ENCODE measurements around the gene SGMS1.
"Not testable (repeated sequence)": the region's sequence is repeated elsewhere in the genome, so short reads cannot be mapped to it uniquely, and the experiment has no call there.

Gene SGMS1

DNA sequence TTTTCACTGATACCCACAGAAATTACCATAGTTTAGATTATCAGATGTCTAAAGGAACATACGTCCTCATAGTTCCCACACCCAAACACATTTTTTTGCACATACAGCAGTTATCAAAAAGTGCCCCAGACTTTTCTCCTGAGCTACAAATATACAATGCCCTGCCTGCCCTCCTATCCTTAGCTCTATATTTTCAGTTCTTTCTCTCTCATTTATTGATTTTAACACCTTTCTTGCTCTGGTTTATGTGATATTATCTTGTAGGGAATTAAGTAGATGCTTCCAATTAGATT lies 25.1 kb upstream of the SGMS1 start:
- no peak overlapping the region for H3K4me3 Mint-ChIP-seq
- intact Hi-C loops (cut with micrococcal nuclease): no loop called here
- H3K4me1 Mint-ChIP-seq (ENCODE audit: low read depth): peaks cover 7% of the 10 kb centered on the region
- no peaks in the 10 kb centered on the region for H3K27me3 Mint-ChIP-seq
- no peaks in the 10 kb centered on the region for H3K36me3 Mint-ChIP-seq (ENCODE audit: low read depth)
- H3K27ac Mint-ChIP-seq: no peak overlapping the region
- H3K9me3 Mint-ChIP-seq: no peaks in the 10 kb centered on the region

DNA sequence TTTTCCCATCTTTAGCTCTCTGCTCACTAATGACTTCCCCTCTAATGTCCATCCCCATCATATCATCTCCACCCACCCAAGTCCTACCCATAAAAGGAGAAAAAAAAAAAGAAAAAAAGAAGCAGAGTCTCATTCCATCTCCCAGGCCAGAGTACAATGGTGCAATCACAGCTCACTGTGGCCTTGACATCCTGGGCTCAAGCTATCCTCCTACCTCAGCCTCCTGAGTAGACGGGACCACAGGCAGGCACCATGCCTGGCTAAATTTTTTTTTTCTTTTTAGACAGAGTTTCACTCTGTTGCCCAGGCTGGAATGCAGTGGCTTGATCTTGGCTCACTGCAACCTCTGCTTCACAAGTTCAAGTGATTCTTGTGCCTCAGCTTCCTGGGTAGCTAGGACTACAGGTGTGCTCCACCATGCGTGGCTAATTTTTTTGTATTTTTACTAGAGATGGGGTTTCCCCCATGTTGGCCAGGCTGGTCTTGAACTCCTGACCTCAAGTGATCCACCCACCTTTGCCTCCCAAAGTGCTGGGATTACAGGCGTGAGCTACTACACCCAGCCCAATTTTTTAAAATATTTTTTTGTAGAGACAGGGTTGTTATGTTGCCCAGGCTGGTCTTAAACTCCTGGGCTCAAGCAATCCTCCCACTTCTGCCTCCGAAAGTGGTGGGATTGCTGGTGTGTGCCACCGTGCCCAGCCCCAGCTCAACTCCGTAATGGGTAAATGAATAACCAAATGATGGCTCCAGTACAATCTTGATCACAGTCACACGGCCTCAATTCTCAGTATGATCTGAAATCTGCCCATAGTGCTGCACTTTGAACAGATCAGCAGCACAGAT lies 24.6 kb upstream of the SGMS1 start:
- H3K4me3 Mint-ChIP-seq: no peak overlapping the region

DNA sequence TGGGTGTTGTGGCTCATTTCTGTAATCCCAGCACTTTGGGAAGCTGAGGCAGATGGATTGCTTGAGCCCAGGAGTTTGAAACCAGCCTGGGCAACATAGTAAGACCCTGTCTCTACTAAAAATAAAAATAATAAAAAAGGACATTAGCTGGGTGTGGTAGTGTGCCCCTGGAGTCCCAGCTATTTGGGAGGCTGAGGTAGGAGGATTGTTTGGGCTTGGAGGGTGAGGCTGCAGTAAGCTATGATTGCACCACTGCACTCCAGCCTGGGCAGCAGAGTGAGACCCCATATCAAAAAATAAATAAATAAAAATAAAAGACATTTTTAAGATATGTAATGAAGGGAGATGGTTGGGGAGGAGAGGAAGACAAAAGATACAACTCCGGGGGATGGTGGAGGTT lies 23.6 kb upstream of the SGMS1 start:
- intact Hi-C loops (cut with micrococcal nuclease); H3K27me3 Mint-ChIP-seq; H3K4me3 Mint-ChIP-seq; H3K4me1 Mint-ChIP-seq (ENCODE audit: low read depth); H3K9me3 Mint-ChIP-seq; H3K36me3 Mint-ChIP-seq (ENCODE audit: low read depth); H3K27ac Mint-ChIP-seq: not testable (repeated sequence)

More for the DNA sequence above, 24.6 kb upstream of the SGMS1 start:
- Mint-ChIP-seq H3K4me1 (ENCODE audit: low read depth) (peaks cover 2% of the 10 kb centered on the region), H3K9me3 (no peaks in the 10 kb centered on the region), H3K27me3 (no peaks in the 10 kb centered on the region), H3K27ac (no peak overlapping the region), H3K36me3 (ENCODE audit: low read depth) (no peaks in the 10 kb centered on the region)
- intact Hi-C loops (cut with micrococcal nuclease): no loop called here

DNA sequence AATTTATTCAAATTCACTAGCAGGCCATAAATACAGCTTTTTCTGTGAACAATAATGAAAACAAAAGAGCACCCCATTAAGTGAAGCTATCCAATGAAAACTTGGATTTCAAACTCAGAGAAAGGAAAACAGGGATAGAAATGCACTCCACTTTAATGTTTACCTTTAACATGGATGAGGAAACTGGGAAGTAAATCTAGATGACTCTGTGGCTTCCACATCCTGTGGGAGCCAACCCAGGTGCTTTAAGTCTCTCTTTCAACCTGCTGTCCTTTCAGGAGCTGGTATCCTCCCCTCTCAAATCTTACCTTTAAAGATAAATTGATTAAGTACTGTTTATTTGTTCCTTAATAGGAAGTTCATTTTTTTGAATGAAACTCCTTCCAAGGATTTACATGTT lies 21.5 kb upstream of the SGMS1 start:
- Mint-ChIP-seq H3K27me3 (no peaks in the 10 kb centered on the region), H3K4me1 (ENCODE audit: low read depth) (no peaks in the 10 kb centered on the region), H3K9me3 (no peaks in the 10 kb centered on the region)

DNA sequence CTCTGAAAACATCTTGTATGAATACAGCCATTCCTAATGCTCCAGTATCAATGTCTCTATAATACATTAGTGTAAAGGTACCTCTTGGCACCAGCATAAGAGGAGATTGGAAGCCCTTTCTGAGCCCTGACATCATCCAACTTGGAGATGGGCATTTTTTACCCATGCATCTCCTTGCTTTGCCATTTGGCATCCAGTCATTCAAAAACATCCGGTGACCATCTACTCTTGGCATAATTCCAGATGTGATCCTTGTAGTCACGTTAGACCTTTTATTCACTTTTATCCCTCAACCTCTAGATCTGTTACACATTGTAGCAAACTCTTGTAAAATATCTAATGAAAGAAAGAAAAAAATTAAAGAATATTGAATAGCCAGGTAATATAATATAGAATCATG lies 17.9 kb upstream of the SGMS1 start:
- Mint-ChIP-seq H3K27me3 (no peaks in the 10 kb centered on the region), H3K36me3 (ENCODE audit: low read depth) (no peaks in the 10 kb centered on the region), H3K4me3 (no peak overlapping the region), H3K9me3 (no peaks in the 10 kb centered on the region), H3K4me1 (ENCODE audit: low read depth) (peaks cover 6% of the 10 kb centered on the region), H3K27ac (no peak overlapping the region)
- intact Hi-C loops (cut with micrococcal nuclease): no loop called here

More for the DNA sequence above, 21.5 kb upstream of the SGMS1 start:
- Mint-ChIP-seq H3K36me3 (ENCODE audit: low read depth) (no peaks in the 10 kb centered on the region), H3K27ac (no peak overlapping the region), H3K4me3 (no peak overlapping the region)
- intact Hi-C loops (cut with micrococcal nuclease): no loop called here

DNA sequence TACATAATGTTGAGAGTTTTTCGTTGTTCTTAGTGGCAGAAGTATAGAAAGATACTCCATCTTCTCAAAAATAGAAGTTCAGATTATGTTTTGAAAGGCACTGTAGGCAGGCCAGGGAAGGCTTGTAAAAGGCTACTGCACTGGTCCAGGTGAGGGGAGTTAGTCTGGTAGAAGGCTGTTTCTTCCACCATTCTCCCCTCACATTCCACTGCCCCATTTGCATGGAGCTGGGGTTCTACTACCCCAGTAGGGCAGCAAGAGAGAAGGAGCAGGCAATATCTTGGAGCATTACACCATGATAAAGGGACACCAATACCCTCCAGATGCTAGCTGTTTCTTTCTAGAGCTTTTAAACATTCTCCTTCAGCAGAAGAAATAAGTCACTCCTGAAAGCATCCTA lies 16.5 kb upstream of the SGMS1 start:
- H3K4me3 Mint-ChIP-seq: no peak overlapping the region
- H3K36me3 Mint-ChIP-seq (ENCODE audit: low read depth): no peaks in the 10 kb centered on the region
- intact Hi-C loops (cut with micrococcal nuclease): no loop called here
- H3K27ac Mint-ChIP-seq: no peak overlapping the region
- H3K4me1 Mint-ChIP-seq (ENCODE audit: low read depth): peaks cover 9% of the 10 kb centered on the region
- no peaks in the 10 kb centered on the region for H3K27me3 Mint-ChIP-seq
- H3K9me3 Mint-ChIP-seq: no peaks in the 10 kb centered on the region

DNA sequence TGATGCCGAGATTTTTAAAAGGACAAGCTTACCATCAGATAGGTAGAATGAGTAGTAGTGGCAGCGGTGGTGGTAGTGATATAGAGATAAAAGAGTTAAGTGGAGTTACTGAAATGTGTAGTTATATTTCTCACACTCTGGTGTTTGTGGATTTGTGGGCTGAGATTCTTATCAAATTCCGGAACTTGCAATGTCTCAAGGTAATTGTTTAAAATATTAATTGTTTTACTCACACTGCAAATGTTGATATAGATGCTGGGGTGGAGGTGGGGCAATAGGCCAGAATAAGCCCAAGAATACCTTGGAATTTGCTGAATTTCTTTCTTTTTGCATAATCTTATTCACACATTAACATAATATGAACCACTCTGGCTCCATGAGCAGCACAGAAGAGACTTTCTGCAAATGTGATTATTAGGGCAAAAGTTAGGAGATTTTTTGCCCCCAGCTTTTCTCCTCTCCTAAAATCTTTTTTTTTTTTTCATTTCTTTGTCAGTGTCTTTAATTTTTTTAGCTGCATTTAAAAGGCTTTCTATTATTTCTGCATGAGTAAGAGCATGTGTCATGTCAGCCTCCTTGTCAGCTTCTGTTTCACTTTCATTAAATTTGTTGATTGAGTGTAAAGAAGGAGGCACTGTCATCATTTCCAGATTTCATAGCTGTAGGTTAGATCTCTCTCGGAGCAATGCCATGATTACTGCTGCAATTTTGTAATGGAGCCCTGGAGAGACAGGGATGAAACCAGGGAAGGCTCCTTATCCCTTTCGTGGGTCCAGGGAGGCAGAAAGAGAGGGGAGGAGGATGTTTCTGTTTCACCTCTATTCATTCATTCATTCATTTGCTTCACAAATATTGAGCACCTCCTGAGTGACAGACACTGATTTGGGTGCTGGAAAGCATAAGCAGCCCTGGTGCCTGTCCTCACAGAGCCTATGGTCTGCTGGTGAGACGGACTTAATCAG lies 13.1 kb upstream of the SGMS1 start:
- intact Hi-C loops (cut with micrococcal nuclease): no loop called here
- no peaks in the 10 kb centered on the region for H3K9me3 Mint-ChIP-seq

DNA sequence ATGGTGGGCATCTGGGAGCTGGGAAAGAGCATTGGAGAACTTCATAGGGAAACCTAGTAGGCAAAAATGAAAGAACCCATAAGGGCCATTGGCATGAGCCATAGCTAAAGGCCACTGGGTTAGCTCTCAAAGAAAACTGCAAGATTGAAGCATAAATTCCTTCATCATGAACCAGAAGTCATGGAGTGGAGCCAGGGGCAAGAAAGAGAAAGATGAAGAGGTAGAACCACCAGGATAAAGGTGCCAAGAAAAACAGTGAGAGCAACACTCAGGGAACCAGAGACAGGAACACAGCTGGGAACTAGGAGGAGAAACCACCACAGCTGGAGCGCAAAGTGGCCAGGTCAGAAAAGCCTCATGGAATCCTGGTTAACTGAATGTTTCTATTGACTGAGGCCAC lies 11.5 kb upstream of the SGMS1 start:
- Mint-ChIP-seq H3K9me3 (no peaks in the 10 kb centered on the region), H3K4me1 (ENCODE audit: low read depth) (peaks cover 9% of the 10 kb centered on the region), H3K36me3 (ENCODE audit: low read depth) (no peaks in the 10 kb centered on the region), H3K4me3 (no peak overlapping the region), H3K27ac (no peak overlapping the region), H3K27me3 (no peaks in the 10 kb centered on the region)
- intact Hi-C loops (cut with micrococcal nuclease): no loop called here

More for the DNA sequence above, 13.1 kb upstream of the SGMS1 start:
- Mint-ChIP-seq H3K27ac (no peak overlapping the region), H3K4me3 (no peak overlapping the region), H3K36me3 (ENCODE audit: low read depth) (no peaks in the 10 kb centered on the region), H3K4me1 (ENCODE audit: low read depth) (peaks cover 9% of the 10 kb centered on the region), H3K27me3 (no peaks in the 10 kb centered on the region)

DNA sequence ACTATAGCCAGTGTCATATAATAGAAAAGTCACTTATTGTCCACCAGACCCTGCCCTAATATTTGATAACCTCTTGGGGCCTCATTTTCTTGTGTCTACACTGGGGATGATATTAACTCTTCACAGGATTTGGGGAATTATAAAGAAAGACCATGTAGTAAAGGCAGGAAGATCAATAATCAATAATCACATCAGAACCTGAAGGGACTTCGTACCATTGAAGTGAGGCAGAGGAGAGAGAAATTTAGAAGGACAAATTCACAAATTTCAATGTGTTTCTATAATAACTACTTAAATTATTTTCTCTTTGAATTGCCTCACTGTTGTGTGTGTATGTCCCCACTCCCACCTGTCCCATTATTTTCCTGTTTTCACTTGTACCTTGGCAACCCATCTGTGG lies 10.7 kb upstream of the SGMS1 start:
- Mint-ChIP-seq H3K36me3 (ENCODE audit: low read depth) (no peaks in the 10 kb centered on the region), H3K9me3 (no peaks in the 10 kb centered on the region), H3K27ac (no peak overlapping the region), H3K4me1 (ENCODE audit: low read depth) (peaks cover 9% of the 10 kb centered on the region), H3K27me3 (no peaks in the 10 kb centered on the region), H3K4me3 (no peak overlapping the region)
- intact Hi-C loops (cut with micrococcal nuclease): no loop called here

DNA sequence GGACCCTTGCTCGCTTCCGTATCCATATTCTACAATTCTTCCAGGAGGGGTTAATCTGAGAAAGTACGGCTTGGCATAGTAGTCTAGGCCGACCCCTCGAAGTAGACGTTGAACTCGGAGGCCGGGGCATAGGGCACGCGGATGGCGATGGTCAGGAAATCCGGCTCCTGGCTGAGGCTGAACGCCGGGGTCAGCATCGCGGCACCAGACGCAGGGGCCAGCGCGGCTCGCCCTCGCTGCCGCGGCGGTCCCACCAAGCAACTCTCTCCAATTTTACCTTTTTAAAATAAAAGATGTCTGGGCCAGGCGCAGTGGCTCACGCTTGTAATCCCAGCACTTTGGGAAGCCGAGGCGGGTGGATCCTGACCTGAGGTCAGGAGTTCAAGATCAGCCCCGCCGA lies 7.3 kb upstream of the SGMS1 start:
- no peaks in the 10 kb centered on the region for H3K27me3 Mint-ChIP-seq
- H3K9me3 Mint-ChIP-seq: no peaks in the 10 kb centered on the region
- intact Hi-C loops (cut with micrococcal nuclease): no loop called here
- no peak overlapping the region for H3K4me3 Mint-ChIP-seq
- H3K36me3 Mint-ChIP-seq (ENCODE audit: low read depth): no peaks in the 10 kb centered on the region
- no peaks in the 10 kb centered on the region for H3K4me1 Mint-ChIP-seq (ENCODE audit: low read depth)
- H3K27ac Mint-ChIP-seq: no peak overlapping the region

DNA sequence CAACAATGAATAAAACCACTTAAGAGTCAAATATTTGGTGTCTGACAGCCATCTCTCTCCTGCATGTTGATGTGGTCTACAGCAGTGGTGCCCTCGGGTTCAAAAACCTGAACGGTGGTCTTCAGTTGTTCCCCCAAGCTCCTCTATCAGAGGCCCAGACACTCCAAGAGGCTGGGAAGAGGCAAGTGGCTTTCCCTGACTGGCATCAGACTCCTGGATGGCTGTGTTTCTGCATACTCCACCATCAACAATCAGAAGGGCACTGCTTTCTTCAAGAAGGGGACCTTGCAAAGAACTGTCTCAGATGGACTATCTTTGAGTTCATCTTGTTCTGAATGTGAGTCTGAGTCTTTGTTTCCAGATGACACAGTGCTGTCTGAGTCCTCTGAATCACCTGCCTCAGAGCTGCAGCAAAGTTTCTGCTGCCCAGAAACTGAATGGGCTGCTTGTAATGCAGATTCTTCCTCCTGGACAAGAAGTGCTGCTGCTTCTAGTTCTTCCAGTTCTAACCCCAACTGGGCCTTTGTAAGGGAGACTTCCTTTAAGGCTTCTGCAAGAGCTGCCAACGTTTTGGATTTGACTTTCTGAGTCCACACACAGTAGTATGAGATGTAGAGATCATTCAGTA lies 5.9 kb upstream of the SGMS1 start:
- Mint-ChIP-seq H3K27me3 (no peaks in the 10 kb centered on the region), H3K36me3 (ENCODE audit: low read depth) (no peaks in the 10 kb centered on the region), H3K27ac (no peak overlapping the region), H3K4me1 (ENCODE audit: low read depth) (no peaks in the 10 kb centered on the region), H3K9me3 (no peaks in the 10 kb centered on the region), H3K4me3 (no peak overlapping the region)
- intact Hi-C loops (cut with micrococcal nuclease): loop anchor here (10.0 kb wide), 1 partner anchor 305 kb away; no protein-coding TSS in a partner anchor

DNA sequence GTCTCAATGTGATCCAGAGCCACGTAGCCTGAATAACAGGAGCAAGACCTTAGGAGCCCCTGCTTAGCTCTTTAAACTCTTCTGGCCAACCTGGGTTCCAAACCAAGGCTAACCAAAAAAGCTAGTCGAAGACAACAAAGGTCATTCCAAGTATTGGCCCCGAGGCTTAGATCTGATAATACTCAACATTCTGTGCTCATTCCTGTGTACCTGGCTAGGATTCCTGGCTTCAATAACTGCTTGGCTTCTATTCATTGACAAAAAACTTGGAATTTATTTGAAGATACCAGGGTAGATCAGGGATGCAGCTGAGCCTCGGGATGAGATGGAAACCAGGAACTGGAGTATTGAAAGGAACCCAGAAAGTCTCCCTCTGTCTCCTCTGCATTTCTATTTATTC lies 4.1 kb upstream of the SGMS1 start:
- intact Hi-C loops (cut with micrococcal nuclease): loop anchor here (10.0 kb wide), 1 partner anchor 303 kb away; no protein-coding TSS in a partner anchor
- H3K4me1 Mint-ChIP-seq (ENCODE audit: low read depth): peaks cover under 1% of the 10 kb centered on the region
- no peaks in the 10 kb centered on the region for H3K9me3 Mint-ChIP-seq
- no peak overlapping the region for H3K27ac Mint-ChIP-seq
- no peaks in the 10 kb centered on the region for H3K27me3 Mint-ChIP-seq
- no peak overlapping the region for H3K4me3 Mint-ChIP-seq
- H3K36me3 Mint-ChIP-seq (ENCODE audit: low read depth): peaks cover 12% of the 10 kb centered on the region

DNA sequence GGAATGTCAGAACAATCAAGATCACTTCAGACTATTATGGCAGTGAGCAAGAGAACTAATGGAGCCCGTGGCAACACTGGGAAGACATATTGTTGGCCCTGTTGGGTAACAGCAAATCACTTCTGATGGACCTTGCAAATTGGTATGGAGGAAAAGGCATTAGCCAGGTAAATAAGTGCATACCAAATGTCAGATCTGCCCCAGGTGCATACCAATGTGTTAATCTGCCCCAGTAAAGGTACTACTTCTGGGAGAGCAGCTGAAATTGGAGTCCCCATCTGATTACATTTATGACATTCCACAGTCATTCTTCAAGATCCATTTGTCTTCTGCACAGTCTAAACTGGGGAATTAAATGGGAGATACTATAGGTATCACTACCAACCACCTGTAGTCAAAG lies 3.7 kb upstream of the SGMS1 start:
- H3K4me3 Mint-ChIP-seq: no peak overlapping the region
- no peaks in the 10 kb centered on the region for H3K9me3 Mint-ChIP-seq
- H3K27ac Mint-ChIP-seq: no peak overlapping the region
- intact Hi-C loops (cut with micrococcal nuclease): loop anchor here (10.0 kb wide), 1 partner anchor 303 kb away; no protein-coding TSS in a partner anchor
- H3K27me3 Mint-ChIP-seq: no peaks in the 10 kb centered on the region
- peaks cover 17% of the 10 kb centered on the region for H3K36me3 Mint-ChIP-seq (ENCODE audit: low read depth)
- peaks cover 5% of the 10 kb centered on the region for H3K4me1 Mint-ChIP-seq (ENCODE audit: low read depth)

DNA sequence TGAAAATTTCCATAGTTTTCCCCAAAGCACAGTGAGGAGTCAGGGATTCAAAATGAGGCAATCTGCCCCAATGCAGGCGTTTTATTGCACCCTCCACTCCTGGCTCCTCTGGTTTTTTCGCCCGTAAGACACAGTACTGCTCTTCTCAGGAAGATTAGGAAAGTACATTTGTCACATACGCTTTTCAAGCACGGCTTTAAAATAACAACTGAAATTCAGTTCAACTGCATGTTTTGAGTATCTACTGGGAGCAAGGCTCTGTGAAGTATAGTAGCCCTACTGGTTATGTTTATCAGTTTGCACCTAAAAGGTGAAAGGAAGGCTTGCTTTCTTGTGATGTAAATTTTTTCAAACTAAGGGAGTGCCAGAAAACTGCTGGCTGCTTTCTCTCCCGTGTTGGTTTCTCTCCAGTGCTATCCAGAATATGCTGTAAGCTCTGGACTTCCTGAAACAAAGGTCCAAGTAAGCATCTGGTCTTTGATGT lies 1.9 kb upstream of the SGMS1 start:
- H3K4me3 Mint-ChIP-seq: peak overlapping the region; percentile 75
- peaks cover 15% of the 10 kb centered on the region for H3K4me1 Mint-ChIP-seq (ENCODE audit: low read depth)
- peak overlapping the region; percentile 97 for H3K27ac Mint-ChIP-seq
- H3K36me3 Mint-ChIP-seq (ENCODE audit: low read depth): peaks cover 19% of the 10 kb centered on the region
- H3K27me3 Mint-ChIP-seq: no peaks in the 10 kb centered on the region
- no peaks in the 10 kb centered on the region for H3K9me3 Mint-ChIP-seq
- intact Hi-C loops (cut with micrococcal nuclease): loop anchor here (10.0 kb wide), 1 partner anchor 301 kb away; no protein-coding TSS in a partner anchor
